HepG2 (cell line): ENCODE results near the gene FOSB. TPM values are rescaled to one million over a fixed set of nuclear protein-coding genes. Genes with fewer than 3 reads are reported as not detected.

Experiments used
- ASH2L ChIP-seq: fragments of 300-600, 200-600 bp; sonication (generic); IDR thresholded peaks from 2 replicates; pipeline ENCODE4 v1.7.0; 2017; ENCODE audit warnings: low read depth, mild to moderate bottlenecking, moderate library complexity, mixed read lengths, low read length; ENCODE audit not compliant: insufficient read length
- CHCHD3 ChIP-seq: sonication (generic); formaldehyde crosslinking; IDR thresholded peaks from 2 replicates; pipeline ENCODE4 v1.8.0; 2022; ENCODE audit warnings: mild to moderate bottlenecking, missing genetic modification reagents, moderate library complexity
- DPF2 ChIP-seq: sonication (generic); formaldehyde crosslinking; IDR thresholded peaks from 2 replicates; pipeline ENCODE4 v1.4.0; 2020; ENCODE audit warnings: mild to moderate bottlenecking, low read depth, missing genetic modification reagents, borderline replicate concordance
- FOXA1 ChIP-seq, 2 experiments: fragments of 450-650 bp in 1 of 2; sonication (generic) in 1 of 2; formaldehyde crosslinking in 1 of 2; IDR thresholded peaks; 2 replicates each; pipeline versions ENCODE4 v1.4.0 to v1.6.1; 2016 to 2020; ENCODE audit warnings: missing genetic modification reagents in 1 of 2
- KLF15 ChIP-seq: sonication (generic); formaldehyde crosslinking; IDR thresholded peaks from 2 replicates; pipeline ENCODE4 v1.8.1; 2023; ENCODE audit warnings: borderline replicate concordance, mild to moderate bottlenecking, inconsistent platforms, missing genetic modification reagents, mixed read lengths
- MBNL3 ChIP-seq: fragments of 250-450 bp; sonication (Bioruptor Pico); conservative IDR thresholded peaks from 2 replicates; pipeline ENCODE4 v1.8.0; 2022; ENCODE audit warnings: mild to moderate bottlenecking, inconsistent platforms
- SALL1 ChIP-seq: sonication (generic); formaldehyde crosslinking; IDR thresholded peaks from 2 replicates; pipeline ENCODE4 v1.8.0; 2022; ENCODE audit warnings: mild to moderate bottlenecking, missing genetic modification reagents
- SNAI1 ChIP-seq: sonication (generic); formaldehyde crosslinking; IDR thresholded peaks from 2 replicates; pipeline ENCODE4 v1.5.0; 2020; ENCODE audit warnings: mild to moderate bottlenecking, missing genetic modification reagents, borderline replicate concordance
- TGIF2 ChIP-seq: IDR thresholded peaks from 2 replicates; pipeline ENCODE4 v1.6.1; 2016; ENCODE audit warnings: control low read depth, missing compliant biosample characterization
- TRIM24 ChIP-seq: sonication (generic); formaldehyde crosslinking; IDR thresholded peaks from 2 replicates; pipeline ENCODE4 v1.8.0; 2022; ENCODE audit warnings: mild to moderate bottlenecking, missing genetic modification reagents
- ZNF431 ChIP-seq: sonication (generic); formaldehyde crosslinking; IDR thresholded peaks from 2 replicates; pipeline ENCODE4 v1.9.0; 2022; ENCODE audit warnings: missing genetic modification reagents, low read depth, mild to moderate bottlenecking, borderline replicate concordance
- ZNF547 ChIP-seq: sonication (generic); formaldehyde crosslinking; IDR thresholded peaks from 2 replicates; pipeline ENCODE4 v1.5.1; 2020; ENCODE audit warnings: mild to moderate bottlenecking, missing genetic modification reagents
- ZNF670 ChIP-seq: sonication (generic); formaldehyde crosslinking; IDR thresholded peaks from 2 replicates; pipeline ENCODE4 v1.8.0; 2022; ENCODE audit warnings: mild to moderate bottlenecking, missing genetic modification reagents, borderline replicate concordance
- ZNF781 ChIP-seq: sonication (generic); formaldehyde crosslinking; IDR thresholded peaks from 2 replicates; pipeline ENCODE4 v1.5.1; 2020; ENCODE audit warnings: borderline replicate concordance, mild to moderate bottlenecking, missing genetic modification reagents; ENCODE audit errors: not compliant biosample characterization
- polyA plus RNA-seq, 8 experiments: library from polyadenylated mRNA; depleted of rRNA in 3 of 8; stranded (reverse) in 7 of 8; unstranded in 1 of 8; fragments of >200 nt; fragmentation: Illumina TruSeq in 4 of 8; extraction: Trizol in 4 of 8; gene quantifications; 2 replicates each; pipeline versions ENCODE4 v1.2.1 to v1.2.3, GENCODE V29; 2011 to 2016; ENCODE audit warnings: low read depth in 4 of 8, missing spikeins in 1 of 8, mixed read lengths in 1 of 8; ENCODE audit not compliant: insufficient read depth in 1 of 8
- total RNA-seq, 5 experiments: library from RNA; depleted of rRNA; stranded (reverse); fragments of >200 nt; fragmentation: Illumina TruSeq; extraction: Trizol; gene quantifications; 2 replicates each; pipeline ENCODE4 v1.2.3, GENCODE V29; 2016; ENCODE audit warnings: low read depth in 1 of 5
- TF ChIP-seq, protein P1 (sequence below): sonication (generic); formaldehyde crosslinking; IDR thresholded peaks from 2 replicates; pipeline ENCODE4 v1.8.0; 2022; ENCODE audit warnings: missing genetic modification reagents, low read depth, mild to moderate bottlenecking, borderline replicate concordance
- TF ChIP-seq, protein P2 (sequence below): sonication (generic); formaldehyde crosslinking; IDR thresholded peaks from 2 replicates; pipeline ENCODE4 v1.4.0; 2020; ENCODE audit warnings: low read depth, mild to moderate bottlenecking, missing genetic modification reagents
- TF ChIP-seq, protein P3 (sequence below): fragments of 450-650 bp; IDR thresholded peaks from 2 replicates; pipeline ENCODE4 v1.6.1; 2016
- TF ChIP-seq, protein P4 (sequence below): sonication (generic); formaldehyde crosslinking; IDR thresholded peaks from 2 replicates; pipeline ENCODE4 v1.4.0; 2020; ENCODE audit warnings: mild to moderate bottlenecking, missing genetic modification reagents
- TF ChIP-seq, protein P5 (sequence below): sonication (generic); formaldehyde crosslinking; IDR thresholded peaks from 2 replicates; pipeline ENCODE4 v1.4.0; 2020; ENCODE audit warnings: missing genetic modification reagents, mild to moderate bottlenecking, borderline replicate concordance
- TF ChIP-seq, protein P6 (sequence below): sonication (generic); formaldehyde crosslinking; IDR thresholded peaks from 2 replicates; pipeline ENCODE4 v1.4.0; 2020; ENCODE audit warnings: mild to moderate bottlenecking, missing genetic modification reagents

The FOSB gene
- total and polyA plus RNA-seq, 2 of the 13 experiments (the other 11 are each of a cell fraction or from before 2014, with no cell fraction given): 2.8 to 6.0 TPM

DNA sequence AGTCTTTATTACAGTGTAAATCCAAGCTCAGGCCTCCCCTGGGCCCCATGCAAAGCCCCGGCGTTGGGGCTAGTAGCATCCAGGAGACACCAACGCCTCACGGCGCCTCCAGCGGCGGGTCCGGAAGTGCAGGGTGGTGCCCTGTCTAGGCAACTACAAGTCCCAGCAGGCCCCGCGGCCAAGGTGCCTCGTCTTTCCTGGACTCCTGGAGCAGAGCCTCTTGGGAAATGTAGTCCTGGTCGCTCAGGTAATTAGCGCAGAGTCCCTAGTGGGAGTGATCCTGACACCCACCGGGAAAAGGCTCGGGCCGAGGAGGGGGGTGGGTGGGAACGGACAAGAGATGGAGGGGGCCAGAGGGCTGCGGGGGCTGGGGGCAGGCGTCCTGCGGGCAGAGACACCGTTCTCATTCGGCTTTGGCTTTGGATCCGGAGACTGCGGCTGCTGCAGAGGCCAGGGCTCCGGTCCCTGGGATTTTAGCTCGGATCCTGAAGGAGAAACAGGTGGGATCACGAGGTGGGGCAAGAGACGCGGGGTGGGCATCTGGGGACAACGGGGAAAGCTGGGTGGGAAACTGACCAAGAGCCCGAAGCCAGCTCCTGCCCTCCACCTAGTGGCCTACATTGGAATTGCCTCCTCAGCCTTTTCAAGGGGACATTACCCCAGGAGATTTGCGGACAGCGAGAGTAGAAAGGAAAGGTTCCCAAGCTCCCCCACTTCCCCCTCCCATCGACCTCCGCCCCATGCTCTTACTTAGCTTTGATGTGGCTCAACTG lies 17.7 kb downstream of the FOSB start (continued):
- TF ChIP-seq CHCHD3 (CRISPR knock-in tag) (no peak), FOXA1 (IDR thresholded peaks at IDR 0.05) (no peak), FOXA1 (CRISPR knock-in tag; IDR thresholded peaks at IDR 0.05) (no peak), TRIM24 (no peak), MBNL3 (no peak), SNAI1 (CRISPR knock-in tag) (no peak), SALL1 (CRISPR knock-in tag) (peak; percentile 30; the same call in 1 of the 2 replicates), ZNF547 (no peak; the same call in 1 of the 2 replicates), ZNF781 (CRISPR knock-in tag) (no peak), ZNF431 (no peak), DPF2 (CRISPR knock-in tag) (no peak), TGIF2 (CRISPR knock-in tag) (no peak), ZNF670 (CRISPR knock-in tag) (no peak), ASH2L (peak; percentile 25), KLF15 (CRISPR knock-in tag) (no peak)
- TF ChIP-seq, protein P1, sequence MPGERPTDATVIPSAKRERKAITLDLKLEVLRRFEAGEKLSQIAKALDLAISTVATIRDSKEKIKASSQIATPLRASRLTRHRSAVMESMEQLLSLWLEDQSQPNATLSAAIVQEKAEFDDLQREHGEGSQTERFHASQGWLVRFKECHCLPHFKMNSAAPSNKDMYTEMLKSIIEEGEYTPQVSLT: no peak
- TF ChIP-seq, protein P2, sequence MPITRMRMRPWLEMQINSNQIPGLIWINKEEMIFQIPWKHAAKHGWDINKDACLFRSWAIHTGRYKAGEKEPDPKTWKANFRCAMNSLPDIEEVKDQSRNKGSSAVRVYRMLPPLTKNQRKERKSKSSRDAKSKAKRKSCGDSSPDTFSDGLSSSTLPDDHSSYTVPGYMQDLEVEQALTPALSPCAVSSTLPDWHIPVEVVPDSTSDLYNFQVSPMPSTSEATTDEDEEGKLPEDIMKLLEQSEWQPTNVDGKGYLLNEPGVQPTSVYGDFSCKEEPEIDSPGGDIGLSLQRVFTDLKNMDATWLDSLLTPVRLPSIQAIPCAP (CRISPR knock-in tag): no peak
- TF ChIP-seq, protein P3, sequence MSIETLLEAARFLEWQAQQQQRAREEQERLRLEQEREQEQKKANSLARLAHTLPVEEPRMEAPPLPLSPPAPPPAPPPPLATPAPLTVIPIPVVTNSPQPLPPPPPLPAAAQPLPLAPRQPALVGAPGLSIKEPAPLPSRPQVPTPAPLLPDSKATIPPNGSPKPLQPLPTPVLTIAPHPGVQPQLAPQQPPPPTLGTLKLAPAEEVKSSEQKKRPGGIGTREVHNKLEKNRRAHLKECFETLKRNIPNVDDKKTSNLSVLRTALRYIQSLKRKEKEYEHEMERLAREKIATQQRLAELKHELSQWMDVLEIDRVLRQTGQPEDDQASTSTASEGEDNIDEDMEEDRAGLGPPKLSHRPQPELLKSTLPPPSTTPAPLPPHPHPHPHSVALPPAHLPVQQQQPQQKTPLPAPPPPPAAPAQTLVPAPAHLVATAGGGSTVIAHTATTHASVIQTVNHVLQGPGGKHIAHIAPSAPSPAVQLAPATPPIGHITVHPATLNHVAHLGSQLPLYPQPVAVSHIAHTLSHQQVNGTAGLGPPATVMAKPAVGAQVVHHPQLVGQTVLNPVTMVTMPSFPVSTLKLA: no peak
- TF ChIP-seq, protein P4, sequence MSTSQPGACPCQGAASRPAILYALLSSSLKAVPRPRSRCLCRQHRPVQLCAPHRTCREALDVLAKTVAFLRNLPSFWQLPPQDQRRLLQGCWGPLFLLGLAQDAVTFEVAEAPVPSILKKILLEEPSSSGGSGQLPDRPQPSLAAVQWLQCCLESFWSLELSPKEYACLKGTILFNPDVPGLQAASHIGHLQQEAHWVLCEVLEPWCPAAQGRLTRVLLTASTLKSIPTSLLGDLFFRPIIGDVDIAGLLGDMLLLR (CRISPR knock-in tag): no peak
- TF ChIP-seq, protein P5, sequence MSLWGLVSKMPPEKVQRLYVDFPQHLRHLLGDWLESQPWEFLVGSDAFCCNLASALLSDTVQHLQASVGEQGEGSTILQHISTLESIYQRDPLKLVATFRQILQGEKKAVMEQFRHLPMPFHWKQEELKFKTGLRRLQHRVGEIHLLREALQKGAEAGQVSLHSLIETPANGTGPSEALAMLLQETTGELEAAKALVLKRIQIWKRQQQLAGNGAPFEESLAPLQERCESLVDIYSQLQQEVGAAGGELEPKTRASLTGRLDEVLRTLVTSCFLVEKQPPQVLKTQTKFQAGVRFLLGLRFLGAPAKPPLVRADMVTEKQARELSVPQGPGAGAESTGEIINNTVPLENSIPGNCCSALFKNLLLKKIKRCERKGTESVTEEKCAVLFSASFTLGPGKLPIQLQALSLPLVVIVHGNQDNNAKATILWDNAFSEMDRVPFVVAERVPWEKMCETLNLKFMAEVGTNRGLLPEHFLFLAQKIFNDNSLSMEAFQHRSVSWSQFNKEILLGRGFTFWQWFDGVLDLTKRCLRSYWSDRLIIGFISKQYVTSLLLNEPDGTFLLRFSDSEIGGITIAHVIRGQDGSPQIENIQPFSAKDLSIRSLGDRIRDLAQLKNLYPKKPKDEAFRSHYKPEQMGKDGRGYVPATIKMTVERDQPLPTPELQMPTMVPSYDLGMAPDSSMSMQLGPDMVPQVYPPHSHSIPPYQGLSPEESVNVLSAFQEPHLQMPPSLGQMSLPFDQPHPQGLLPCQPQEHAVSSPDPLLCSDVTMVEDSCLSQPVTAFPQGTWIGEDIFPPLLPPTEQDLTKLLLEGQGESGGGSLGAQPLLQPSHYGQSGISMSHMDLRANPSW (CRISPR knock-in tag): 0 out of 2 replicates have a peak, but pooled peaks have one; percentile 86
- TF ChIP-seq, protein P6, sequence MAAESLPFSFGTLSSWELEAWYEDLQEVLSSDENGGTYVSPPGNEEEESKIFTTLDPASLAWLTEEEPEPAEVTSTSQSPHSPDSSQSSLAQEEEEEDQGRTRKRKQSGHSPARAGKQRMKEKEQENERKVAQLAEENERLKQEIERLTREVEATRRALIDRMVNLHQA: no peak
